ENCODE measurements around the gene SNX17.

- TF ChIP-seq CTCF (IDR thresholded peaks at IDR 0.05 in 4 of 5, conservative IDR thresholded peaks at IDR 0.05 in 1 of 5): no peak
- no peak for TF ChIP-seq POLR2A (IDR thresholded peaks at IDR 0.05)
Measured at GRCh38 chr2:27379836-27380625, 9.6 kb downstream of the SNX17 start.

Data from gastrocnemius medialis (tissue), 4 donors.